ENCODE measurements around the gene ZNFX1.

DNA sequence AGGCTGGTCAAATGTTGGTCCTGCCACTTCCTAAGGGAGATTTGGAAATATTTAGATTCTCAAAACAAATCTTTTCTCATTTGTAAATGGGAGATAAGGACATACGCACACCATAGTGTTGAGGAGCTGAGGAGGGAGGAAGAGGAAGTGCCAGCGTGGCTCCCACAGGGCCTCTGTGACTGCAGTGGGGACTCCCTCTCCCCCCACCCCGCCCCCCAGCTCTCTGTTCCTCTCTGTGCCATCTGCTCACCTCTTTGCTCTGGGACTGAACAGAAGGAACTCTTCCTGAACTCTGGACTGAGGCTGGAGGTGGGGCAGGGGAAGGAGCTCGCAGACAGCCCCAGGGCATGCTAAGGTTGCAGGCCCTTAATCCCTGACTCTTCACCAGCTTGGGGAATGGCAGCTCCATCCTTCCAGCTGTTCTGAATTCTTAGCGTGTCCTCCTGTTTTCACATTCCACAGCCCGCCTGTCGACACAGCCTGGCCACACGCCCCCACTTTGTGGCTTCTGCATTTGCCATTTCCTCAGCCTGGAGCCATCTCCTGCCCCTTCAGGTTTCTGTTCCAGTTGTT is 47.2 kb downstream of the ZNFX1 start:
- TF ChIP-seq EZH2 (IDR thresholded peaks at IDR 0.05) (no peak), EZH2phosphoT487 (IDR thresholded peaks at IDR 0.05) (no peak)
- TF ChIP-seq, protein P1, sequence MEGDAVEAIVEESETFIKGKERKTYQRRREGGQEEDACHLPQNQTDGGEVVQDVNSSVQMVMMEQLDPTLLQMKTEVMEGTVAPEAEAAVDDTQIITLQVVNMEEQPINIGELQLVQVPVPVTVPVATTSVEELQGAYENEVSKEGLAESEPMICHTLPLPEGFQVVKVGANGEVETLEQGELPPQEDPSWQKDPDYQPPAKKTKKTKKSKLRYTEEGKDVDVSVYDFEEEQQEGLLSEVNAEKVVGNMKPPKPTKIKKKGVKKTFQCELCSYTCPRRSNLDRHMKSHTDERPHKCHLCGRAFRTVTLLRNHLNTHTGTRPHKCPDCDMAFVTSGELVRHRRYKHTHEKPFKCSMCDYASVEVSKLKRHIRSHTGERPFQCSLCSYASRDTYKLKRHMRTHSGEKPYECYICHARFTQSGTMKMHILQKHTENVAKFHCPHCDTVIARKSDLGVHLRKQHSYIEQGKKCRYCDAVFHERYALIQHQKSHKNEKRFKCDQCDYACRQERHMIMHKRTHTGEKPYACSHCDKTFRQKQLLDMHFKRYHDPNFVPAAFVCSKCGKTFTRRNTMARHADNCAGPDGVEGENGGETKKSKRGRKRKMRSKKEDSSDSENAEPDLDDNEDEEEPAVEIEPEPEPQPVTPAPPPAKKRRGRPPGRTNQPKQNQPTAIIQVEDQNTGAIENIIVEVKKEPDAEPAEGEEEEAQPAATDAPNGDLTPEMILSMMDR (IDR thresholded peaks at IDR 0.05), result no peak
